IgD-negative memory B cell (primary cell): ENCODE data around the gene GPHN. TPM values are rescaled to one million over a fixed set of nuclear protein-coding genes. Genes with fewer than 3 reads are reported as not detected.

Source experiments
- H3K27ac Mint-ChIP-seq, 3 donors: one replicate each; pipeline ENCODE4 v1.8.0; 2020 to 2022; ENCODE audit warnings: mild to moderate bottlenecking in 3 of 3, mixed read lengths in 3 of 3, moderate library complexity in 1 of 3
- H3K27me3 Mint-ChIP-seq: one replicate; pipeline ENCODE4 v1.8.0; 2021; ENCODE audit warnings: mixed read lengths
- H3K36me3 Mint-ChIP-seq: one replicate; pipeline ENCODE4 v1.8.0; 2020; ENCODE audit warnings: mild to moderate bottlenecking, mixed read lengths
- H3K4me1 Mint-ChIP-seq, 3 donors: one replicate each; pipeline ENCODE4 v1.8.0; 2020 to 2022; ENCODE audit warnings: mixed read lengths in 3 of 3, mild to moderate bottlenecking in 1 of 3
- H3K4me3 Mint-ChIP-seq, 4 donors: one replicate each; pipeline ENCODE4 v1.8.0; 2020 to 2022; ENCODE audit warnings: mild to moderate bottlenecking in 4 of 4, mixed read lengths in 4 of 4, moderate library complexity in 3 of 4
- H3K9me3 Mint-ChIP-seq, 3 donors: one replicate each; pipeline ENCODE4 v1.8.0; 2020 to 2021; ENCODE audit warnings: mixed read lengths in 3 of 3, mild to moderate bottlenecking in 1 of 3
- polyA plus RNA-seq: library from polyadenylated mRNA; unstranded; fragments of 300-500 nt; fragmentation: Illumina TruSeq; gene quantifications from one replicate; pipeline ENCODE4 v1.2.3, GENCODE V29; 2021

The GPHN gene
- polyA plus RNA-seq, 1 donor from 2014 or later: 5.9 TPM

GRCh38 chr14:66979101-66979974 lies 471.4 kb downstream of the GPHN start:
- H3K4me3 Mint-ChIP-seq: no peak overlapping the region
- no peaks in the 10 kb centered on the region for H3K9me3 Mint-ChIP-seq
- H3K36me3 Mint-ChIP-seq: peaks cover 2% of the 10 kb centered on the region
- no peaks in the 10 kb centered on the region for H3K27me3 Mint-ChIP-seq
- no peaks in the 10 kb centered on the region for H3K4me1 Mint-ChIP-seq
- no peak overlapping the region for H3K27ac Mint-ChIP-seq

DNA sequence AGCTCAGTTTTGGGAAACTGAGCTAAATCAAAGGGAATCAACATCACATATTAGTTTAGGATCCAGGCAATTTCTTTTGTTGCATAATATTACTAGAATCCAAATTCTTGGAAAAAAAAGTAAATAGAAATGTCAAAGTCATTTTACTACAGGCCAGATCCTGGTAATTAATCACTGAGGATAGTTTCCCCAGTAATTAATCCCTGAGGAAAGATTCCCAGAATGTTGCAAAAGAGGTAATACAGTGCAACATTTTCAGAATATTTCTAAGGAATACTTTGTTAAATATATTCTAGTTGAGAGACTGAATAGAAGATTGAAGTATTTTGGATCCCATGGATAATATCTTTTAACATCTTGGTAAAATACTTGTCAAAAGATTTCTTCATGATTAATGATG lies 474.3 kb downstream of the GPHN start:
- Mint-ChIP-seq H3K4me1 (no peaks in the 10 kb centered on the region), H3K9me3 (no peaks in the 10 kb centered on the region), H3K36me3 (peaks cover 4% of the 10 kb centered on the region), H3K27ac (no peak overlapping the region), H3K4me3 (no peak overlapping the region), H3K27me3 (no peaks in the 10 kb centered on the region)

GRCh38 chr14:66992776-66993175 lies 484.8 kb downstream of the GPHN start:
- Mint-ChIP-seq H3K4me1 (no peaks in the 10 kb centered on the region), H3K27ac (no peak overlapping the region)

GRCh38 chr14:66993512-66993911 lies 485.6 kb downstream of the GPHN start:
- Mint-ChIP-seq H3K9me3 (peaks cover 0 to 3% (median under 1%) of the 10 kb centered on the region in 3 donors), H3K27ac (no peak overlapping the region), H3K4me3 (no peak overlapping the region), H3K36me3 (no peaks in the 10 kb centered on the region), H3K27me3 (no peaks in the 10 kb centered on the region), H3K4me1 (no peaks in the 10 kb centered on the region)

More at GRCh38 chr14:66992776-66993175, 484.8 kb downstream of the GPHN start:
- Mint-ChIP-seq H3K4me3 (no peak overlapping the region), H3K9me3 (peaks cover 0 to 3% (median 0%) of the 10 kb centered on the region in 3 donors), H3K36me3 (no peaks in the 10 kb centered on the region), H3K27me3 (no peaks in the 10 kb centered on the region)

DNA sequence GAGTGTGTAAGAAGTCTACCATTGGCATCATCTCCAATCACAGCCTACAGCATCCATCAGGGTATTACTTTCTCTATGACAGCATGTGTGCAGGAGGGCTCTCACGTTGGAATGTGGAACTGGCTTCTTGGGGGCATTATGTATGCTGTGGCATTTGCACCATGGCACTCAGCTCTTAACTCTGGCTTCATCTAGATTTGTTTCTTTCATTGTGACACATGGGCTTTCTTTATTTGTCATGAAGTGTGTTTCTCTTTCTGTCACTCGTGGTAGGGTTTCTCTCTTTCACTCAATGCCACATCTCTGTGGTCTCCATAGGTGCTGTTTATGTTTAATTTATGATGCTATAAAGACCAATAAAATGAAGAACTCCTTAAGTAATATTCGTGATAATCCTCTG lies 490.1 kb downstream of the GPHN start:
- H3K9me3 Mint-ChIP-seq: peaks cover 0 to 3% (median 2%) of the 10 kb centered on the region in 3 donors
- no peak overlapping the region for H3K4me3 Mint-ChIP-seq
- no peak overlapping the region for H3K27ac Mint-ChIP-seq
- H3K27me3 Mint-ChIP-seq: no peaks in the 10 kb centered on the region
- H3K4me1 Mint-ChIP-seq: no peaks in the 10 kb centered on the region
- peaks cover 2% of the 10 kb centered on the region for H3K36me3 Mint-ChIP-seq

- no peak overlapping the region for H3K4me3 Mint-ChIP-seq
- H3K36me3 Mint-ChIP-seq: peaks cover 5% of the 10 kb centered on the region
- no peak overlapping the region for H3K27ac Mint-ChIP-seq
- H3K27me3 Mint-ChIP-seq: no peaks in the 10 kb centered on the region
- peaks cover 0 to 2% (median 2%) of the 10 kb centered on the region in 3 donors for H3K9me3 Mint-ChIP-seq
- no peaks in the 10 kb centered on the region for H3K4me1 Mint-ChIP-seq
These were observed 492.0 kb downstream of the GPHN start for GRCh38 chr14:66999978-67000377.

DNA sequence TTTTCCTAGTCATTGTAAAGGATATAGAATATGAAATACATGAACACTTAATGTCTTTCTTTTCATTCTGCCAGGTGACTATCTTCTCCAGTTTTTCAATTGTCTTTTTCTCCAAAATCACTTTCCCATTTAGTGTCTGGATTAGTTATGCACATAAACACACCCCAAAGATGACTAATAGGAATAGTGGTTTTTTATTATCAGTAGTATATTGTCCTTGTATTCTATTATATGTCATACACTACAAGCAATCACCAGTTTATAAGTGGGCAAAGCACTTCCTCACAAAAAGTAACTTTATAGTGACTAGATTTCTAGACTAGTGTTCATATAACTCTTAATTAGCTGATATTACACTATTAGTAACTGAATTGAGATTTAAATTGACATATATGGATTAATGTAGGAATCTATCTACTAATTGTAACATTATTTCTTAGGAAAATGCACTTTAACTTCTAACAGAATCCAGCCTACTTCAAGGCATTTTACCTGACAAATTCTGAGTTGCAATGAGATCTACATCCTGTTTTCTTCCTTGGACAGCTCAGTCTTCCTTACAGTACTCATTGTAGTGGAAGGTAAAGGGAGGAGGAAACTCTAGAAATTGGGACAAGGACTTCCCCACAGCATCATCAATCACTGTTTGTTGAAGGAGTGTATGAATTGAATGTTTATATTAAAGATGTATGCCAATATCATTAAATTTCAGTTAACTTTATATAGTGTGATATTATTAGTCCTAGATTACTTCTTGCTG lies 495.2 kb downstream of the GPHN start:
- Mint-ChIP-seq H3K27me3 (no peaks in the 10 kb centered on the region), H3K27ac (no peak overlapping the region), H3K4me3 (no peak overlapping the region), H3K9me3 (peaks cover 0 to 2% (median 0%) of the 10 kb centered on the region in 3 donors), H3K4me1 (peaks cover 0 to 3% (median 0%) of the 10 kb centered on the region in 3 donors), H3K36me3 (peaks cover 10% of the 10 kb centered on the region)

- H3K4me3 Mint-ChIP-seq: no peak overlapping the region
- H3K27me3 Mint-ChIP-seq: no peaks in the 10 kb centered on the region
- peaks cover 1 to 4% (median 3%) of the 10 kb centered on the region in 3 donors for H3K4me1 Mint-ChIP-seq
- H3K36me3 Mint-ChIP-seq: peaks cover 10% of the 10 kb centered on the region
- H3K9me3 Mint-ChIP-seq: no peaks in the 10 kb centered on the region
- H3K27ac Mint-ChIP-seq: no peak overlapping the region
These were observed 496.6 kb downstream of the GPHN start for GRCh38 chr14:67004521-67004920.

DNA sequence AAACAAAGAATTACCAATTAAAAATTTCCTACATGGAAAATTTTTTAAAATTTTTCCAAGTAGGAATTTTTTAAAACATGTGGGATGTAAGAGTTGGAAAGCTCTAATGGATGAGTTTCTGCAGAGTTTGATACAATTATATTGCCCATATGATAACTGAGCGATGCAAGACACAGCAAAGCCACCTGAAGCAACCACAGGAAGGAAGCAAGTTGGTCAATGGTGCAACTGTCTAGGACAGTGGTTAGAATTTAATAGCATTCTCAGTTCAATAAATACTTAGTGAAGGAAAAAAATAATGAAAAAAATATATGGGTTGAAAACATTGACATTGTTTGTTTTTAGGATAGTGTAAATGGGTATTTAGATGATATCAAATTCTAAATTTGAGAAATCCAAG lies 502.7 kb downstream of the GPHN start:
- Mint-ChIP-seq H3K9me3 (no peaks in the 10 kb centered on the region), H3K36me3 (peaks cover 12% of the 10 kb centered on the region), H3K27ac (no peak overlapping the region), H3K27me3 (no peaks in the 10 kb centered on the region), H3K4me3 (no peak overlapping the region), H3K4me1 (peaks cover 3 to 5% (median 3%) of the 10 kb centered on the region in 3 donors)

DNA sequence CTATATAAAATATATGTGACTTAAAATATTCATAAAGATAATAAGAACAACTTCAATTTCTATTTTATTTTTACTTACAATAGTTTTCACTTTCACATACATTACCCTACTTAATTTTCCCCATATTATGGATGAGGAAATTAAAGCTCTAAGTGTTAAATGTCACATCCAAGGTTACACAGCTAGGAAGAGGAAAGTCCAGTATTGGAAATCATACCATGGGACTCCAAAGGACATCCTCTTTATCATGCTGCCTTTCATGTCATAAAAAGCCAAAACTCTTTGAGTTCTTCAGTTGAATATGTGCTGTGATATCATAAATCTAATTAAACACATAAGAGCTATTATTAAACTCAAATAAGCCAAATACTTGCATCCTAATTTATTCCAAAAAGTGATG lies 508.9 kb downstream of the GPHN start:
- Mint-ChIP-seq H3K36me3 (peaks cover 6% of the 10 kb centered on the region), H3K4me3 (no peak overlapping the region), H3K9me3 (no peaks in the 10 kb centered on the region), H3K27me3 (no peaks in the 10 kb centered on the region), H3K27ac (no peak overlapping the region), H3K4me1 (peaks cover 8 to 11% (median 8%) of the 10 kb centered on the region in 3 donors)

DNA sequence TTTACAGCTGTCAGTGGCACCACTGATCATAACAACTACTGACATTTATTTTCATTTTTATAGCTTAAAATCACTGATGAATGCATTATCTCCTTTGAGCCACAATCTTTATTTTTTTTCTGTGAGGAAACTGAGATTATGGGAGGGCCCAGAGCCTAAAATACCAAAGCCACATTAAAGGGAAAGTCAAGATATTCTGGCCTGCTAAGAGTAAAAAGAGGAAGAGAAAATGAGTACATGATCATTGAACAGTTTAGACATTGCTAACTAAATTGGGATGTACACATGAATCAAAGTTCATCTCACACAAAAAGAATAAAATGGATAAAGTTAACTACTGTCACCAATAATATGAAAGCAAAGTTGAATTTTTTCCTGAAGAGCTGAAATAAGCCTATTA lies 510.8 kb downstream of the GPHN start:
- no peaks in the 10 kb centered on the region for H3K9me3 Mint-ChIP-seq
- no peak overlapping the region for H3K27ac Mint-ChIP-seq
- H3K4me3 Mint-ChIP-seq: peak overlapping the region in 2 of 4 donors; percentile 58 to 72
- no peaks in the 10 kb centered on the region for H3K27me3 Mint-ChIP-seq
- peaks cover 8 to 11% (median 8%) of the 10 kb centered on the region in 3 donors for H3K4me1 Mint-ChIP-seq
- H3K36me3 Mint-ChIP-seq: peaks cover 4% of the 10 kb centered on the region

GRCh38 chr14:67019796-67020195 lies 511.8 kb downstream of the GPHN start:
- peaks cover 4% of the 10 kb centered on the region for H3K36me3 Mint-ChIP-seq
- no peak overlapping the region for H3K27ac Mint-ChIP-seq

DNA sequence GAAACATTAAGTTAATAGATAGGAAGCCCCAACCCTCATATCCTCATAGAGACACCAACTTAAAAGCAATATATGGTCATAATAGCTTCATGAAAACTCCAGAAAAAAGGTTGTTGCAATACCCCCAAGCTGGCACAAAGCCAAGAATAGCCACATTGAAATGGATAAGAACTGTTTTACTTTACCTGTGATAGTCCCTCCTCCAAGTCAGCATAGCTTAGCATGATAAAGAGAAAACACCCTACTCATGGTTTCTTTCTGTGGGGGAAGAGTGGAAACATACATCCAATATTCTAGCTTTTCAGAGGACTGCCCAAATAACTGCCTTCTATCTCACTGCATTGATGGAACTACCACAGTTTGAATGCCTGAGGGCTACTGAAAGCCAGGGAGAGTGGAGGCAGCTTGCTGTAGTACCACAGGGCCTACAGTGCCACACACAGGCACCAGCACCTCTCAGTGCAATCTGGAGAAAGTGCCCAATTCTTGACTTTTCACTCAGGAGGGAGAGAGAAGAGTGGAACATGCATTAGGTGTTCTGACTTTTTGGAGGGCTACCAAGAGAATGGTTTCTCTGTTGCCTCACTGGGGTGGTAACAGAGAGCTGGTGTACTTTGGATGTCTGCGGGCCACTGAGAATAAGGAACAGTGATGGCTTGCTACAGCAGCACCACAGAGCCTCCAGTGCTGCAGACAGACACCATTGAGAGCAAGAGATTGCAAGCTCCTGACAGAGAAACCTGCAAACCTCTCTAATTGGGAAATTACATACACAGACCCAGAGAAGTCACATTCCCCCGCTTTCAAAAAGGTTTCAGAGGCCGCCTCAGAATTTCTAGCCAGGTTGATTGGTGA lies 524.2 kb downstream of the GPHN start:
- Mint-ChIP-seq H3K36me3 (peaks cover 14% of the 10 kb centered on the region), H3K27ac (no peak overlapping the region), H3K4me1 (no peaks in the 10 kb centered on the region), H3K27me3 (no peaks in the 10 kb centered on the region), H3K9me3 (peaks cover 0 to 15% (median 8%) of the 10 kb centered on the region in 3 donors), H3K4me3 (no peak overlapping the region)

More at GRCh38 chr14:67019796-67020195, 511.8 kb downstream of the GPHN start:
- Mint-ChIP-seq H3K4me1 (peaks cover 8 to 11% (median 8%) of the 10 kb centered on the region in 3 donors), H3K4me3 (peak overlapping the region in 1 of 4 donors; percentile 17), H3K9me3 (peaks cover 0 to 5% (median 4%) of the 10 kb centered on the region in 3 donors), H3K27me3 (no peaks in the 10 kb centered on the region)

GRCh38 chr14:67045440-67045839 lies 537.5 kb downstream of the GPHN start:
- H3K9me3 Mint-ChIP-seq: peaks cover 2 to 5% (median 2%) of the 10 kb centered on the region in 3 donors
- peak overlapping the region in 1 of 4 donors; percentile 13 for H3K4me3 Mint-ChIP-seq
- H3K27me3 Mint-ChIP-seq: no peaks in the 10 kb centered on the region
- H3K36me3 Mint-ChIP-seq: peaks cover 10% of the 10 kb centered on the region
- H3K27ac Mint-ChIP-seq: peak overlapping the region in 1 of 3 donors; percentile 37
- H3K4me1 Mint-ChIP-seq: no peaks in the 10 kb centered on the region
